Left renal cortex interstitium (tissue), 4 donors: ENCODE results near the gene TIMM29. TPM values are rescaled to one million over a fixed set of nuclear protein-coding genes. Genes with fewer than 3 reads are reported as not detected.

Experiments used
- DNase-seq, 4 donors: peaks; one replicate each; pipeline ENCODE4 v3.0.0-alpha.2; 2013; ENCODE audit warnings: low read depth in 4 of 4, low spot score in 2 of 4, missing footprints in 1 of 4
- polyA plus RNA-seq, 4 donors: library from polyadenylated mRNA; unstranded; fragments of 120-200 nt; gene quantifications; one replicate each; pipeline ENCODE4 v1.2.1, GENCODE V29; 2013; ENCODE audit not compliant: insufficient read length in 4 of 4

The TIMM29 gene
- polyA plus RNA-seq, 4 donors = 23.4 to 33.4 (median 33.2) TPM

- DNase-seq = no peak
Observed at GRCh38 chr19:10911579-10912363, 16.8 kb upstream of the TIMM29 start.

- DNase-seq = no peak
Observed at GRCh38 chr19:10912619-10913018, 16.0 kb upstream of the TIMM29 start.

- DNase-seq = no peak
Observed at GRCh38 chr19:10913716-10914340, 14.8 kb upstream of the TIMM29 start.

- no peak for DNase-seq
Observed at GRCh38 chr19:10915130-10916091, 13.2 kb upstream of the TIMM29 start.

- DNase-seq = no peak
Observed at GRCh38 chr19:10916602-10917001, 12.0 kb upstream of the TIMM29 start.

- DNase-seq = no peak
Observed at GRCh38 chr19:10918359-10918758, 10.3 kb upstream of the TIMM29 start.

GRCh38 chr19:10919352-10920287 is 9.0 kb upstream of the TIMM29 start:
- DNase-seq = no peak

GRCh38 chr19:10920288-10920655 is 8.3 kb upstream of the TIMM29 start:
- DNase-seq = no peak

- DNase-seq = no peak
Observed at GRCh38 chr19:10920781-10921180, 7.8 kb upstream of the TIMM29 start.

GRCh38 chr19:10921199-10921909 is 7.3 kb upstream of the TIMM29 start:
- no peak for DNase-seq

GRCh38 chr19:10921910-10922637 is 6.5 kb upstream of the TIMM29 start:
- no peak for DNase-seq

- DNase-seq = no peak
Observed at GRCh38 chr19:10922638-10923014, 6.0 kb upstream of the TIMM29 start.

- DNase-seq = no peak
Observed at GRCh38 chr19:10923260-10924112, 5.1 kb upstream of the TIMM29 start.

- no peak for DNase-seq
Observed at GRCh38 chr19:10924597-10924996, 4.0 kb upstream of the TIMM29 start.

- no peak for DNase-seq
Observed at GRCh38 chr19:10927730-10928562, 665 bp upstream of the TIMM29 start.

GRCh38 chr19:10929402-10929794 is 787 bp downstream of the TIMM29 start:
- no peak for DNase-seq
